Activated naive CD8-positive, alpha-beta T cell treated with anti-CD3 and anti-CD28 coated beads, Interleukin-2, amount 10 ng/mL, durations not matched to agents 7 days and 5 days (primary cell): ENCODE results near the gene LHX1. TPM values are rescaled to one million over a fixed set of nuclear protein-coding genes. Genes with fewer than 3 reads are reported as not detected.

Experiments used
- ATAC-seq: fragments of 150-1000 bp; cut with Tn5 transposase; one replicate; pipeline ENCODE4 v1.10.0; 2021; ENCODE audit warnings: low read depth, moderate library complexity
- POLR2A ChIA-PET: fragments of 350-600 bp; sonication (Branson Sonifier 250); formaldehyde crosslinking; loops from one replicate; lab custom pipeline; 2021; ENCODE audit warnings: antibody characterized with exemption; lab: Charles Lee
- DNase-seq: peaks from one replicate; pipeline ENCODE4 v3.0.0; 2021
- H3K27ac Mint-ChIP-seq: one replicate; pipeline ENCODE4 v1.8.0; 2022; ENCODE audit warnings: mild to moderate bottlenecking, mixed read lengths
- H3K27me3 Mint-ChIP-seq: one replicate; pipeline ENCODE4 v1.8.0; 2022; ENCODE audit warnings: mild to moderate bottlenecking, moderate library complexity, mixed read lengths
- H3K36me3 Mint-ChIP-seq: one replicate; pipeline ENCODE4 v1.8.0; 2021; ENCODE audit warnings: mild to moderate bottlenecking, mixed read lengths
- H3K4me1 Mint-ChIP-seq: one replicate; pipeline ENCODE4 v1.8.0; 2021; ENCODE audit warnings: mixed read lengths
- H3K4me3 Mint-ChIP-seq: one replicate; pipeline ENCODE4 v1.8.0; 2022; ENCODE audit warnings: mild to moderate bottlenecking, moderate library complexity, mixed read lengths
- H3K9me3 Mint-ChIP-seq: one replicate; pipeline ENCODE4 v1.8.0; 2021; ENCODE audit warnings: mixed read lengths
- total RNA-seq, 2 experiments: library from RNA; stranded (reverse); gene quantifications; one replicate each; pipeline ENCODE4 v1.2.3, GENCODE V29; 2021

The LHX1 gene
- total RNA-seq, 2 experiments from 2014 or later, result not detected

GRCh38 chr17:36911001-36911400, 26.3 kb upstream of the LHX1 start:
- H3K27me3 Mint-ChIP-seq, result peaks cover 36% of the 10 kb centered on the region

DNA sequence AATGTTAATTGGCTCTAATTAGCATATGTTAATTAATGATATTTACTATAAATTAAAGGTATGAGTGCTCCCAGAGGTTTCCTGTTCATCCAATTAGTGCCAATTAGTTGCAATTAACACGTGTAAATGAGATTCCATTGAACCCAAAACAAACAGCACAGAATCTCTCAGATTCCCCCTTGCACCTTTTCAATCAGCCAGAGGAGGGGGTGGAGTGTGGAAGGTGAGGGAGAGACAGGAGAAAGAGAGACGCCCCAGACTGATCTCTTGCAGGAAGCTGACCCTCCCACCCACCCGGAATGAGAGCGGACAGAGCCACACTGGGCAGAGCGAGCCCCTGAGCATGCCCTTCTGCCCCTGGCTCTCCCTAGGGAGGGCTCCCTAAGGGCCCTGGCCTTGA, 24.1 kb upstream of the LHX1 start:
- H3K9me3 Mint-ChIP-seq, result no peaks in the 10 kb centered on the region
- H3K4me1 Mint-ChIP-seq, result no peaks in the 10 kb centered on the region
- H3K27ac Mint-ChIP-seq, result no peak overlapping the region
- POLR2A ChIA-PET, result no interaction called here
- no peak for ATAC-seq
- no peak for DNase-seq
- no peaks in the 10 kb centered on the region for H3K36me3 Mint-ChIP-seq
- no peak overlapping the region for H3K4me3 Mint-ChIP-seq
- H3K27me3 Mint-ChIP-seq, result peaks cover 27% of the 10 kb centered on the region

More at GRCh38 chr17:36911001-36911400, 26.3 kb upstream of the LHX1 start:
- ATAC-seq (no peak), DNase-seq (no peak)
- POLR2A ChIA-PET, result interaction anchor here (0.7 kb wide), 1 partner anchor 44 kb away, joined by 3 read pairs; no protein-coding TSS in a partner anchor
- H3K9me3 Mint-ChIP-seq, result no peaks in the 10 kb centered on the region
- no peaks in the 10 kb centered on the region for H3K4me1 Mint-ChIP-seq
- H3K36me3 Mint-ChIP-seq, result no peaks in the 10 kb centered on the region
- H3K27ac Mint-ChIP-seq, result no peak overlapping the region
- no peak overlapping the region for H3K4me3 Mint-ChIP-seq

DNA sequence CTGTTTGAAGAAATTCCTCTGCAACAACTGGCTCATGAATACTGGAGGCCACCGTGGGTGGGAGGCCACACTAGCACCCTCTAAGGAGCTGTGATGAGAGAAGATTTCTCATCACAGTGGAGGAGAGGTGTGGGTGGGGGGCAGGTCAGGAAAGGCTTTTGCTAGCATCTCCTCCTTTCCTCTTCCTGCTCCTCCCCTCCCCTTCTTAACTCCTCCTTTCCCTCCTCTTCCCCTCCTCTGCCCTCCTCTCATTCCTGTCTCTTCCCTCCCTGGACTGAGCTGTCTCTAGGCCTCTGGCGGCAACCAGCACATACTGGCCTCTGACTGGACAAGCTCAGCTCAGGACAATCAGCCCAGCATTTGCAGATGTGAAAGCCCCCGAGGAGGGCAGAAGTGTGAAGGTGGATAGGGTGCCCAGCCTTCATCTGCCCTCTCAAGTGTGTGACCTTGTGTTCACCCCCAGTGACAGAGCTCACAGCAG, 19.0 kb upstream of the LHX1 start:
- POLR2A ChIA-PET, result interaction anchor here (1.0 kb wide), 1 partner anchor 12 kb away, joined by 3 read pairs; no protein-coding TSS in a partner anchor

DNA sequence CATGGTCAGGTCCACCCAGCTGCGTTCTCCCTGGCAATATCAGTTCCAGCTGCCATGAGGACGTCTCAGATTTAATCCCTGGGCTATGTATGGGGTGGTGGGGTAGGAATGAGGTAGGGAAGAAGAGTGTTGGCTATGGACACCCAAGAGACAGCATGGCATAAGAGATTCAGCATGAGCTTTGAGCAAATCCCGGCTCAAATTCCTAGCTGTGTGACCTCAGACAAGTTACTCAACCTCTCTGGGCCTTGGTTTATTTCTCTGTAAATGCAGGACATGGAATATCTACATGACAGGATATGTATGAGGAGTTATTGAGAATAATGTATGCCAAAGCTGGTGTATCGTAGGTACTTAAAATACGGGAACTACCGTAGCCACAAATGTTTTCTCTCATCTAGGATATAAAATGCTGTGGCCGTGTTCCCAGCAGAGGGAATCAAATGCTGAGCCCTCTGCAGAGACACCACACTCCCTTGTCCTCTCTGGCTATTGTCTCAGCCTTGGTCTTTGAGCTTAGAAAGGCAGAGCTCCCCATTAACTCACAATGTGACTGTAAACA, 17.8 kb upstream of the LHX1 start:
- DNase-seq (no peak), ATAC-seq (no peak)
- no peaks in the 10 kb centered on the region for H3K36me3 Mint-ChIP-seq
- no peaks in the 10 kb centered on the region for H3K9me3 Mint-ChIP-seq
- peaks cover 30% of the 10 kb centered on the region for H3K27me3 Mint-ChIP-seq
- H3K4me1 Mint-ChIP-seq, result peaks cover 5% of the 10 kb centered on the region
- POLR2A ChIA-PET, result no interaction called here
- no peak overlapping the region for H3K4me3 Mint-ChIP-seq
- H3K27ac Mint-ChIP-seq, result no peak overlapping the region

More for the DNA sequence above, 19.0 kb upstream of the LHX1 start:
- DNase-seq (no peak), ATAC-seq (no peak)
- Mint-ChIP-seq H3K36me3 (no peaks in the 10 kb centered on the region), H3K9me3 (no peaks in the 10 kb centered on the region), H3K27me3 (peaks cover 29% of the 10 kb centered on the region), H3K27ac (no peak overlapping the region), H3K4me1 (peaks cover 5% of the 10 kb centered on the region), H3K4me3 (no peak overlapping the region)

GRCh38 chr17:36920032-36921005, 17.0 kb upstream of the LHX1 start:
- POLR2A ChIA-PET, result no interaction called here
- Mint-ChIP-seq H3K4me1 (peaks cover 5% of the 10 kb centered on the region), H3K36me3 (no peaks in the 10 kb centered on the region), H3K27me3 (peaks cover 30% of the 10 kb centered on the region), H3K27ac (no peak overlapping the region), H3K9me3 (no peaks in the 10 kb centered on the region), H3K4me3 (no peak overlapping the region)
- ATAC-seq, result no peak
- no peak for DNase-seq

DNA sequence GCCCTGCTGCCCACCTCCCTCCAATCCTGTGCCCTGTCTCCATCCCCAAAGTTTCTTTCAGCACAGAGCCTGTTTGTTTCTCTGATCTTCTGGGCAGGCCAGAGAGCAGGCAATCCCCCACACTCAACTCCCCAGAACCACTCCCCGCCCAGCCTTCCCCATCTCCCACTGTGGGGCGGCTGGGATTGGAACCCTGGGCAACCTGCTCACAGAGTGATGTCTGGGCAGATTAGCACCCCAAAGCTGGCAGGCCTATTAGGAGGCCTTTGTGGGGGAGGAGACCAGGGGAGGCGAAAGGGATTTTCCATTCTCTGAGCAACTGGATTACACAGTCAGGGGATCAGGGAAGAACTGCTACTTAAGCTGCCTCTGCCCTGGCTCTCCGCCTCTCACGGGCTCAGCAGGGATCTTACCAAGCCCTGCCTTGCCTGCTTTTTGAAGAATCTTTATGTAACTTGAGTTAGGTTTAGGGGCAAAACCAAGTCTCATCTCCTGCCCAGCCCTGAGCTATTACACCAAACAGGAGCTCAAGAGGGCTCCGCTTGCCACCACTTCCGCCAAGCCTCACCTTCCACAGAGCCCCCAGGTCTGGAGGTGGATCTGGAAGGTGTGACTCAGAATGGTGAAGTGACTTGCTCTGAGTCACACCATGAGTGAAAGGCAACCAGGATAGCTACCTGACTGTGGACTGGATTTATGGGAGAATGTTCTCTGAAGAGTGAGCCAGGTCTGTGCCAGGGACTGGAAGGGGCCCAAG, 16.0 kb upstream of the LHX1 start:
- H3K4me1 Mint-ChIP-seq, result peaks cover 5% of the 10 kb centered on the region
- no peaks in the 10 kb centered on the region for H3K9me3 Mint-ChIP-seq
- POLR2A ChIA-PET, result no interaction called here
- DNase-seq (no peak), ATAC-seq (peak; percentile 65)
- no peak overlapping the region for H3K27ac Mint-ChIP-seq
- no peak overlapping the region for H3K4me3 Mint-ChIP-seq
- no peaks in the 10 kb centered on the region for H3K36me3 Mint-ChIP-seq
- H3K27me3 Mint-ChIP-seq, result peaks cover 30% of the 10 kb centered on the region

- H3K27ac Mint-ChIP-seq, result no peak overlapping the region
- no peaks in the 10 kb centered on the region for H3K9me3 Mint-ChIP-seq
- DNase-seq, result no peak
- POLR2A ChIA-PET, result no interaction called here
- H3K4me3 Mint-ChIP-seq, result no peak overlapping the region
- no peak for ATAC-seq
- H3K4me1 Mint-ChIP-seq, result peaks cover 5% of the 10 kb centered on the region
- no peaks in the 10 kb centered on the region for H3K36me3 Mint-ChIP-seq
- H3K27me3 Mint-ChIP-seq, result peaks cover 36% of the 10 kb centered on the region
Observed at GRCh38 chr17:36922175-36922574, 15.1 kb upstream of the LHX1 start.

DNA sequence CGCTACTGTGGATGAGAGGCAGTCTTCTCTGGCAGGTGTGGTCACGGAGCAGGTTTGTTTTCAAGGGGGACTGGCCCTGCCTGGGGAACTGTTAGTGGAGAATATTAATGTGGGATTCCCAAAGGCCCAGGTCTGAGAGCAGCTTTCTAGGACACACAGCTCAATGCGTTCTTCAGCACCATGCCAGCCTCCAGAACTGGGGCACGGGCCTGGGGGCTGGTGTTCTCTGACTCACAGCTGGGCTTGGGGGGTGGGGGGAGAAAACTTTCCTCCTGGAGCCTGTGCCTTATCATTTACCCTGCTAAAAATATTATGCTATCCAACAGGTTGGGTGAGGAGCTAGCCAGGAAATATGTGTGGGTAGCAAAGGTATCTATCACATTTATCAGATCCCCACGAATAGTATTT, 13.5 kb upstream of the LHX1 start:
- Mint-ChIP-seq H3K4me3 (no peak overlapping the region), H3K4me1 (peaks cover 14% of the 10 kb centered on the region), H3K36me3 (no peaks in the 10 kb centered on the region), H3K9me3 (no peaks in the 10 kb centered on the region), H3K27ac (no peak overlapping the region), H3K27me3 (peaks cover 48% of the 10 kb centered on the region)
- POLR2A ChIA-PET, result interaction anchor here (0.6 kb wide), 1 partner anchor 15 kb away, joined by 3 read pairs; no protein-coding TSS in a partner anchor
- DNase-seq, result no peak
- ATAC-seq, result no peak

GRCh38 chr17:36926226-36926625, 11.0 kb upstream of the LHX1 start:
- Mint-ChIP-seq H3K27ac (no peak overlapping the region), H3K27me3 (peaks cover 61% of the 10 kb centered on the region), H3K4me1 (peaks cover 11% of the 10 kb centered on the region), H3K36me3 (no peaks in the 10 kb centered on the region), H3K9me3 (no peaks in the 10 kb centered on the region), H3K4me3 (no peak overlapping the region)
- POLR2A ChIA-PET, result interaction anchor here (0.6 kb wide), 1 partner anchor 349 kb away, joined by 3 read pairs; no protein-coding TSS in a partner anchor
- ATAC-seq, result no peak
- DNase-seq, result no peak

- H3K27ac Mint-ChIP-seq, result no peak overlapping the region
- POLR2A ChIA-PET, result interaction anchor here (0.6 kb wide), 1 partner anchor 349 kb away, joined by 3 read pairs; no protein-coding TSS in a partner anchor
- no peaks in the 10 kb centered on the region for H3K9me3 Mint-ChIP-seq
- no peak for DNase-seq
- no peaks in the 10 kb centered on the region for H3K36me3 Mint-ChIP-seq
- H3K27me3 Mint-ChIP-seq, result peaks cover 62% of the 10 kb centered on the region
- ATAC-seq, result no peak
- no peak overlapping the region for H3K4me3 Mint-ChIP-seq
- peaks cover 9% of the 10 kb centered on the region for H3K4me1 Mint-ChIP-seq
Observed at GRCh38 chr17:36926701-36927100, 10.6 kb upstream of the LHX1 start.

DNA sequence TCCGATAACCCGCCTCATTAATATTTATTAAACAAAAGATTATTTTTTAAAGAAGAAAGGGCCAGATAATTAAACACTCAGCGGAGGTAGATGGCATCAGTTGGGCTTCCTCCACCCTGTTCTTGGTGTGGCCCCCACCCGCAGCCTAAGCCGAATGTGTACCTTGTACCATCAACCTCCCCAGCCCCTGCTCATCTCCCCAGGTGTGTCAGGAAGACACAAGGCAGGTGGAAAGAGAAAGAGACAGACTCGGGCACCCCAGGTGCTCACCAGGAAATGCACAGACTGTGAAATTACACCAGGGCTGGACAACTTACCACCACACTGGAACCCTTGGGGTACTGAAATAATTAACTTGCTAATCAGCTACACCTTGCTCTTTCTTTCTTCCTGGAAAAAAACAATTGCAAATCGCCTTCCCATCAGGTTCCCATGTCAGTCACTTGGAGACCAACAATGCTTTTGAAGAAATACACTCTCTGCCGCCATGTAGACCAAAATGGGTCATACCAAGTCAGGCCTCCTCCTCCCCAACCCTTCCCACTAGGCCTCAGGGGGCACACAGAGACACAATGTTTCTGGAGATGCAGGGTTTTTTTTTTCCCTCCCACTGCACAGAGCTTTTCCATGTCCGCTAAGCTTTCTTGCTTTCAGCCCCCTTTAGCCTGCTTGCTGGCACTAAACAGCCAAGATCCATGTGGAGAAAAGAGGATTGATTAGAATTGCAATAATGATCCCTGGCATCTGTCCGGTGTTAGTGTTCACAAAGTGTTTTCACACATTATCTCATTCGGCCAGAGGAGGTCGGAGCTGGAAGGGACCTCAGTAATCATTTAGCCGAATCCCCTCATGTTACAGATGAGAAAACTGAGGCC, 8.6 kb upstream of the LHX1 start:
- peak overlapping the region; percentile 9 for H3K4me3 Mint-ChIP-seq
- POLR2A ChIA-PET, result no interaction called here
- no peaks in the 10 kb centered on the region for H3K9me3 Mint-ChIP-seq

DNA sequence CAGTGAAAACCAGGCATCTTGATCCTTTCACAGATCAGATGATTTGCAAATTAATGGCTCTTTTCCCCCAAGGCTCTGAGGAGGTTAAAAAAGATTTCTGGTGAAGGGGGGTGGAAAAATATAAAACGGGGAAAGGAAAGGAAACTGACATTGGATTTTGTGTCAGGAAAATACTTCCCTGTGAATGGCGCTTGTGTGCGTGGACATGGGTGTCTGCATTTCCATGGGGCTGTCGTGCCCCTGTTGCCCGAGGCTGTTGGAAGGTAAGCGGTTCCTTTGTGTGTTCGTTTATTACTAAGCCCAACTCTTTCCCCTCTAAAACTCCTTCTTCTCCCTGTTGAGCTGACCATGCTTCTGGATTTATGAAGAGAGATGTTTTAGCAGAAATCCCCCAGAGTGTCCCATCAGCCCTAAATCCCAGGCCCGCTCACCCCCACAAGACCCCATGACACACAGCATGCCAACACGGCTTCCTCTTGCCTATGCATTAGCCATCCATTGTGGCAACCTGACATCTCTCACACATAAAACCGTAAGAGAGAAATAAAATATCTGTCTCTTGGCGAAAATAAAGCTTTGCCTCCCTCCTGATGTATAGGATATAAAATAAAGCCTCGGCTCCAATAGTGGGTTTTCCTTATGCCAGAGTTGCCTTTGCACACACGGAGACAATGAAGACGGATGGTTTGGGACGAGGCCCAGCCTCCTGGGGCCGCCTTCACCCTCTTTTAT, 7.3 kb upstream of the LHX1 start:
- DNase-seq (no peak), ATAC-seq (no peak)
- POLR2A ChIA-PET, result interaction anchor here (0.8 kb wide), 1 partner anchor 12 kb away, joined by 3 read pairs; no protein-coding TSS in a partner anchor
- H3K4me3 Mint-ChIP-seq, result no peak overlapping the region
- peaks cover 2% of the 10 kb centered on the region for H3K36me3 Mint-ChIP-seq
- H3K4me1 Mint-ChIP-seq, result peaks cover 28% of the 10 kb centered on the region
- no peaks in the 10 kb centered on the region for H3K9me3 Mint-ChIP-seq
- H3K27ac Mint-ChIP-seq, result no peak overlapping the region
- peaks cover 82% of the 10 kb centered on the region for H3K27me3 Mint-ChIP-seq

More for the DNA sequence above, 8.6 kb upstream of the LHX1 start:
- Mint-ChIP-seq H3K27me3 (peaks cover 70% of the 10 kb centered on the region), H3K27ac (no peak overlapping the region), H3K36me3 (peaks cover 2% of the 10 kb centered on the region), H3K4me1 (peaks cover 24% of the 10 kb centered on the region)
- DNase-seq, result no peak
- no peak for ATAC-seq
